MM.1S (cell line): ENCODE data around the gene UBXN2A.
A peak's percentile ranks its signal among the peaks of the same experiment; 100 is the strongest.

Experiments
- DNase-seq: peaks from one replicate; pipeline ENCODE4 v3.0.0-alpha.2; 2015
- H2AFZ ChIP-seq: fragments of 300-600 bp; sonication (generic); 2 replicates; pipeline ENCODE4 v1.6.0; 2016; ENCODE audit warnings: antibody characterized with exemption, low read length
- H3F3A ChIP-seq: fragments of 300-600 bp; sonication (generic); 2 replicates; pipeline ENCODE4 v1.6.1; 2016; ENCODE audit warnings: mild to moderate bottlenecking, antibody characterized with exemption, low read length, moderate library complexity, mixed read lengths; ENCODE audit not compliant: insufficient read depth
- H3K27ac ChIP-seq: fragments of 300-600 bp; sonication (generic); 2 replicates; pipeline ENCODE4 v1.5.1; 2016; ENCODE audit warnings: mild to moderate bottlenecking, low read length
- H3K27me3 ChIP-seq: fragments of 300-600 bp; sonication (generic); replicated peaks from 2 replicates; pipeline ENCODE4 v1.6.0; 2016; ENCODE audit warnings: low read length; ENCODE audit not compliant: insufficient read depth
- H3K36me3 ChIP-seq: fragments of 300-600 bp; sonication (generic); replicated peaks from 2 replicates; pipeline ENCODE4 v1.6.1; 2016; ENCODE audit warnings: mild to moderate bottlenecking, low read length, mixed read lengths; ENCODE audit not compliant: insufficient read depth
- H3K4me1 ChIP-seq: fragments of 300-600 bp; sonication (generic); 2 replicates; pipeline ENCODE4 v1.6.1; 2016; ENCODE audit warnings: low read length, mixed read lengths
- H3K4me2 ChIP-seq: fragments of 300-600 bp; sonication (generic); 2 replicates; pipeline ENCODE4 v1.6.0; 2016; ENCODE audit warnings: low read depth, low read length
- H3K4me3 ChIP-seq: fragments of 300-600 bp; sonication (generic); 2 replicates; pipeline ENCODE4 v1.5.1; 2016; ENCODE audit warnings: low read length, mixed read lengths
- H3K79me2 ChIP-seq: fragments of 300-600 bp; sonication (generic); 2 replicates; pipeline ENCODE4 v1.6.1; 2016; ENCODE audit warnings: mixed run types, low read length, mixed read lengths
- H3K9ac ChIP-seq: fragments of 300-600 bp; sonication (generic); 2 replicates; pipeline ENCODE4 v1.6.1; 2016; ENCODE audit warnings: low read length, mixed read lengths
- H3K9me2 ChIP-seq: fragments of 300-600 bp; sonication (generic); replicated peaks from 2 replicates; pipeline ENCODE4 v1.6.1; 2016; ENCODE audit warnings: mild to moderate bottlenecking, low read length, mixed read lengths; ENCODE audit not compliant: insufficient read depth
- H3K9me3 ChIP-seq: fragments of 300-600 bp; sonication (generic); replicated peaks from 2 replicates; pipeline ENCODE4 v1.6.1; 2016; ENCODE audit warnings: mild to moderate bottlenecking, low read length, mixed read lengths; ENCODE audit not compliant: insufficient read depth
- H4K20me1 ChIP-seq: fragments of 300-600 bp; sonication (generic); 2 replicates; pipeline ENCODE4 v1.6.1; 2016; ENCODE audit warnings: mild to moderate bottlenecking, low read length, moderate library complexity, mixed read lengths; ENCODE audit not compliant: insufficient read depth
- EZH2 ChIP-seq: fragments of 300-600 bp; sonication (generic); optimal IDR thresholded peaks from 2 replicates; pipeline ENCODE3; 2017; ENCODE audit warnings: low read depth, mild to moderate bottlenecking, antibody characterized with exemption, low read length, mixed read lengths
- EZH2phosphoT487 ChIP-seq: fragments of 300-600 bp; sonication (generic); IDR thresholded peaks from 2 replicates; pipeline ENCODE4 v1.6.1; 2018; ENCODE audit warnings: antibody characterized with exemption, low read length
- TF ChIP-seq, protein P1 (sequence below): fragments of 300-600 bp; sonication (generic); IDR thresholded peaks from 2 replicates; pipeline ENCODE4 v1.5.1; 2016; ENCODE audit warnings: antibody characterized with exemption, low read length, mixed read lengths

The UBXN2A gene

GRCh38 chr2:23941644-23942043, 1.4 kb downstream of the UBXN2A start:
- H2AFZ ChIP-seq: no peak overlapping the region
- H4K20me1 ChIP-seq: no peaks in the 10 kb centered on the region; the same call in 1 of the 2 replicates
- peak overlapping the region; percentile 64; the same call in 1 of the 2 replicates for H3K27ac ChIP-seq
- H3K4me2 ChIP-seq: peak overlapping the region; percentile 71
- H3K9me2 ChIP-seq: no peaks in the 10 kb centered on the region
- H3F3A ChIP-seq: peaks cover 7% of the 10 kb centered on the region
- TF ChIP-seq, protein P1, sequence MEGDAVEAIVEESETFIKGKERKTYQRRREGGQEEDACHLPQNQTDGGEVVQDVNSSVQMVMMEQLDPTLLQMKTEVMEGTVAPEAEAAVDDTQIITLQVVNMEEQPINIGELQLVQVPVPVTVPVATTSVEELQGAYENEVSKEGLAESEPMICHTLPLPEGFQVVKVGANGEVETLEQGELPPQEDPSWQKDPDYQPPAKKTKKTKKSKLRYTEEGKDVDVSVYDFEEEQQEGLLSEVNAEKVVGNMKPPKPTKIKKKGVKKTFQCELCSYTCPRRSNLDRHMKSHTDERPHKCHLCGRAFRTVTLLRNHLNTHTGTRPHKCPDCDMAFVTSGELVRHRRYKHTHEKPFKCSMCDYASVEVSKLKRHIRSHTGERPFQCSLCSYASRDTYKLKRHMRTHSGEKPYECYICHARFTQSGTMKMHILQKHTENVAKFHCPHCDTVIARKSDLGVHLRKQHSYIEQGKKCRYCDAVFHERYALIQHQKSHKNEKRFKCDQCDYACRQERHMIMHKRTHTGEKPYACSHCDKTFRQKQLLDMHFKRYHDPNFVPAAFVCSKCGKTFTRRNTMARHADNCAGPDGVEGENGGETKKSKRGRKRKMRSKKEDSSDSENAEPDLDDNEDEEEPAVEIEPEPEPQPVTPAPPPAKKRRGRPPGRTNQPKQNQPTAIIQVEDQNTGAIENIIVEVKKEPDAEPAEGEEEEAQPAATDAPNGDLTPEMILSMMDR: no peak
- TF ChIP-seq EZH2: no peak
- TF ChIP-seq EZH2phosphoT487: no peak
- peak overlapping the region; percentile 74; the same call in 1 of the 2 replicates for H3K4me3 ChIP-seq
- peaks cover 10% of the 10 kb centered on the region for H3K27me3 ChIP-seq
- H3K9me3 ChIP-seq: no peaks in the 10 kb centered on the region
- no peak for DNase-seq
- H3K79me2 ChIP-seq: peaks cover 55% of the 10 kb centered on the region
- no peaks in the 10 kb centered on the region for H3K4me1 ChIP-seq
- H3K9ac ChIP-seq: peak overlapping the region; percentile 60; the same call in 1 of the 2 replicates
- no peaks in the 10 kb centered on the region for H3K36me3 ChIP-seq

DNA sequence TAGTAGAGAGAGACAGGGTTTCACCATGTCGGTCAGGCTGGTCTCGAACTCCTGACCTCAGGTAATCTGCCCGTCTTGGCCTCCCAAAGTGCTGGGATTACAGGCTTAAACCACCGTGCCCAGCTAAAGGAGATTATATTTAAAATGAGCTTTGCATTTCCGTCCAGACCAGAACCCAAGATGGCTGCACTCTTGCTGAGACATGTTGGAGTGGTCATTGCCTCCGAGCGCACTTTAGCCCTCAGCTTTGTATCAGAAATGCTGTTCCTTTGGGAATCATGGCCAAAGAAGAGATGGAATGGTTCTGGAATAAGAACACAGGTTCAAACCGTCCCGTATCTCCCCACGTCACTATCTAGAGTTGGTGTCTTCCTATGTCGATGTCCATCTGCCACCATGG, 3.4 kb downstream of the UBXN2A start:
- DNase-seq: no peak
- no peak overlapping the region for H3K9ac ChIP-seq
- no peaks in the 10 kb centered on the region; the same call in 1 of the 2 replicates for H4K20me1 ChIP-seq
- no peaks in the 10 kb centered on the region for H3K9me3 ChIP-seq
- no peak overlapping the region for H3K27ac ChIP-seq
- no peak overlapping the region for H2AFZ ChIP-seq
- H3K36me3 ChIP-seq: no peaks in the 10 kb centered on the region
- no peaks in the 10 kb centered on the region for H3K4me1 ChIP-seq
- TF ChIP-seq EZH2 (no peak), EZH2phosphoT487 (no peak)
- TF ChIP-seq, protein P1: no peak
- no peak overlapping the region for H3K4me3 ChIP-seq
- peaks cover 7% of the 10 kb centered on the region for H3F3A ChIP-seq
- H3K9me2 ChIP-seq: no peaks in the 10 kb centered on the region
- H3K79me2 ChIP-seq: peaks cover 73% of the 10 kb centered on the region
- no peak overlapping the region for H3K4me2 ChIP-seq
- peaks cover 9% of the 10 kb centered on the region for H3K27me3 ChIP-seq

DNA sequence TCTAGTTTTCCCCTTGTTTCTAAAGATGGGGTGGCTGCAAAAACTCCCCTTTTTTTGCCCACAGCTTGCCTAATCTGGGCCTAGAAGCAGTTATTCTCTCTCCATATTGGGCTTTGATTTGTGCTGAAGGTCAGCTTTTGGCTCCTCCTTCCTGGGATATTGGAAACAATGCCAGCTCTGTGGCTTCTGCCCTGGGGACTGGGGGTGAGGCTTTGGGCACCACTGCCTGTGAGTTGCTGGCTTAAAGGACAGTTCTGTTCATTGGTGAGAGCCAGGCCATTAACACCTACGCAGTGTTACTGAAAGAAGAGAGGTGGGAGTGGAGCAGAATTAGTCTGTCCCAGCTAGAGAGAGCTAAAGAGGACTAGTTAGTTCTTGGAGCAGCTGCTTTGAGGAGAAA, 4.3 kb downstream of the UBXN2A start:
- H3F3A ChIP-seq: peaks cover 7% of the 10 kb centered on the region
- no peaks in the 10 kb centered on the region for H3K9me2 ChIP-seq
- DNase-seq: no peak
- H3K4me2 ChIP-seq: no peak overlapping the region
- H3K4me1 ChIP-seq: no peaks in the 10 kb centered on the region
- H2AFZ ChIP-seq: no peak overlapping the region
- H3K27ac ChIP-seq: no peak overlapping the region
- H3K79me2 ChIP-seq: peaks cover 75% of the 10 kb centered on the region
- no peak overlapping the region for H3K4me3 ChIP-seq
- H3K36me3 ChIP-seq: no peaks in the 10 kb centered on the region
- no peak overlapping the region for H3K9ac ChIP-seq
- TF ChIP-seq EZH2 (no peak), EZH2phosphoT487 (no peak)
- TF ChIP-seq, protein P1: no peak
- no peaks in the 10 kb centered on the region for H3K9me3 ChIP-seq
- no peaks in the 10 kb centered on the region; the same call in 1 of the 2 replicates for H4K20me1 ChIP-seq
- H3K27me3 ChIP-seq: peaks cover under 1% of the 10 kb centered on the region; the same call in 1 of the 2 replicates
